Stimulated activated naive CD8-positive, alpha-beta T cell treated with anti-CD3 and anti-CD28 coated beads, Interleukin-15, Interleukin-2, amounts not matched to agents 100 ng/mL and 50 ng/mL, for 24 hours (primary cell): ENCODE data around the gene LRCH3.

Experiments
- H3K27ac Mint-ChIP-seq: one replicate; pipeline ENCODE4 v1.8.0; 2021; ENCODE audit warnings: mild to moderate bottlenecking, mixed read lengths
- H3K27me3 Mint-ChIP-seq: one replicate; pipeline ENCODE4 v1.8.0; 2021; ENCODE audit warnings: mixed read lengths
- H3K36me3 Mint-ChIP-seq: one replicate; pipeline ENCODE4 v1.8.0; 2021; ENCODE audit warnings: low read depth, mixed read lengths
- H3K4me1 Mint-ChIP-seq: one replicate; pipeline ENCODE4 v1.8.0; 2021; ENCODE audit warnings: low read depth, mixed read lengths
- H3K4me3 Mint-ChIP-seq: one replicate; pipeline ENCODE4 v1.8.0; 2021; ENCODE audit warnings: mild to moderate bottlenecking, mixed read lengths
- H3K9me3 Mint-ChIP-seq: one replicate; pipeline ENCODE4 v1.8.0; 2021; ENCODE audit warnings: mixed read lengths

The LRCH3 gene

DNA sequence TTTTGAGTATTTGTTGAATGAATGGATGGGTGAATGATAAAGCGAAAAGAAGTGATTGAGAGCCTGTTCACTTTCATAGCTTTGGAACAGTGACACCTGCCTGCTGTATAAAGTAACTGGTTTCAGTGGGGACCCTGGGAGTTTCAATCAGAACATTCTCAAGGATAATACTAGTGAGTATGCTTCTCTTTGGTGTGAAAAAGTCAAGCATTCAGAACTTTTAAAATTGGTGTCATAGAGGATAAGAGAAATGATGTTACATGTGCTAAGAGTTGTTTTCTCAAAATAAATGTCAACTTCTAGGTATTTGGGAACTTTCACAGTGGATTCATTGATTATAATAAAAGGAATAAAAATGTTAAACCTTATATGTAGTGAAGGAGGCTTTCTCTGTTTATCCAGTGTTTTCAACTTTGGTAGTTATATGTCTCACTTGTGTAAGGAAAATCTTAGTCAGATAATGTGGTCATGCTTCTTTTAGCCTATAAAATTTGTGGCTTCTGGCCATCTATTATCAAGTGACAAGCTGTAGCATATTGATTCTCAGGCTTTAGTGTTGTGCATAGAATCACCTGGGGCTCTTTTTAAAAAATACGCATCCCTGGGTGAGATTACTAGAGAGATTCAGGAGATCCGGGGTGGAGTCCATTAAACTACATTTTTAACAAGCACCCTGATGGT, 11.9 kb downstream of the LRCH3 start:
- Mint-ChIP-seq H3K27ac (no peak overlapping the region), H3K27me3 (no peaks in the 10 kb centered on the region), H3K36me3 (peaks cover 5% of the 10 kb centered on the region), H3K9me3 (no peaks in the 10 kb centered on the region), H3K4me3 (no peak overlapping the region), H3K4me1 (peaks cover 56% of the 10 kb centered on the region)

DNA sequence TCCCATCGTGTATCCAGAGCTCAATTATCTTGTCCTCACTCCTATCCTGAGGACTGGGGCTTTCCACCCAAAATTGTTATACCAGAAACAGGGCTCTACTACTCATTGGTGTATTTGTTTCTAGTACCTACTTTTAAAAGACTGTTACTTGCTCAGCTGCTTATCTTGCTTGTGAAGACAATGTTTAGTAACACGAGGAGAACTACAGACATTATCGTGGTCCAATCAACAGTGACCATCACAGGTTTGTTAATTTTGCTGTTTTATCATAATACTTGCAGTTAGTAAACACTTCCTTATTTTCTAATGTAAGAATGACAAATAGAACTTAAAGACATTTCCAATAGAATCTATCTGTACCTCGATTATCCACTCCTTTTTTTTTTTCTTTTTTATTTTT, 13.5 kb downstream of the LRCH3 start:
- Mint-ChIP-seq H3K27ac (no peak overlapping the region), H3K27me3 (no peaks in the 10 kb centered on the region), H3K4me3 (no peak overlapping the region), H3K4me1 (peaks cover 57% of the 10 kb centered on the region), H3K9me3 (no peaks in the 10 kb centered on the region), H3K36me3 (peaks cover 5% of the 10 kb centered on the region)

DNA sequence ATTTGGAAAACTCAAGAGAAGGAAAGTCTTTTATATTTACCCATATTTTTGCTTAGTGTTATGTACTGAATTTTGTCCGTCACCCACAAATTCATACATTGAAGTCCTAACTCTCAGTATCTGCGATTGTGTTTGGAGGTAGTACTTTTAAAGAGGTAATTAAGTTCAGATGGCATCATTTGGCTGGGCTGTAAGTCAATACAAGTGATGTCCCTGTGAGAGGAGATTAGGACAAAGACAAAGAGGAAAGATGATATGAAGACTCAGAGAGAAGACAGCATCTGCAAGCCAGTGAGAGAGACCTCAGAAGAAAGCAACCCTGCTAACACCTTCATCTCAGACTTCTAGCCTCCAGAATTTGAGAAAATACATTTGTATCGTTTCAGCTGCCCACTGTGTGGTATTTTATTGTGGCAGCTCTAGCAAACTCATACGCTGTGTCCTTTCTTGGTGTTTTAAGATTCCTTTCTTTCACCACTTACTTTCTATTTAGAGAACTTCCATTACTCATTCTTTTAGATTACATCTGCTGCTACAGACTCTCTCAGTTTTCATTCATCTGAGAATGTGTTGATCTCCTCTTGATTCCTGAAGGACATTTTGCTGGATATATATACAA, 17.0 kb downstream of the LRCH3 start:
- Mint-ChIP-seq H3K27me3 (no peaks in the 10 kb centered on the region), H3K27ac (peak overlapping the region; percentile 57), H3K4me1 (peaks cover 40% of the 10 kb centered on the region), H3K9me3 (no peaks in the 10 kb centered on the region), H3K36me3 (peaks cover 5% of the 10 kb centered on the region), H3K4me3 (no peak overlapping the region)

DNA sequence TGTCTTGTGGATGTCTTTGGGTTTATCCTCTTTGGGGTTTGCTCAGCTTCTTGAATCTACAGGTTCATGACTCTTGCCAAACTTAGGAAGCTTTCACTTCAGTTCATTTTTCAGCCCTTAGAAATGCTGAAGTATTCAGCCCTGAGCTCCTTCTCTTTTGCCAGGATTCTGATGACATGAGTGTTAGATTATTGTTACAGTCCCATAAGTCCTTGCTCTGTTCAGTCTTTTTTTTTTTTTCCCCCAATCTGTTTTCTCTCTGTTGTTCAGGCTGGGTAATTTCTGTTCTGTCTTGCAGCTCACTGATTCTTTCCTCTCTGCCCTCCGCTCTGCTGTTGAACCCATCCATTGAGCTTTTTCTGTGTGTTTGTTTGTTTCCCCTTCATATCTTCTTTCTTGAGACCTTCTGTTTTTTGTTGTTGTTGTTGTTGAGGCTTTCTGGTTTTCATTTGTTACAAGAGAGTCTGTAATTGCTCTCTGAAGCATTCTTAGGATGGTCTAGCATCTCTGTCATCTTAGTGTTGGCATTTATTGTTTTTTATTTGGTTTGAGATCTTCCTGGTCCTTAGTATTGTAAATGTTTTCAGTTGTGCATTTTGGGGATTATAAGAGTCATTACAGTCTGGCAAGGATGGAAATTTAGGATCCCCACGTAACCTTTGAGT, 18.4 kb downstream of the LRCH3 start:
- Mint-ChIP-seq H3K27me3 (no peaks in the 10 kb centered on the region), H3K9me3 (no peaks in the 10 kb centered on the region), H3K4me1 (peaks cover 40% of the 10 kb centered on the region), H3K27ac (peak overlapping the region; percentile 29), H3K36me3 (peaks cover 13% of the 10 kb centered on the region), H3K4me3 (no peak overlapping the region)

DNA sequence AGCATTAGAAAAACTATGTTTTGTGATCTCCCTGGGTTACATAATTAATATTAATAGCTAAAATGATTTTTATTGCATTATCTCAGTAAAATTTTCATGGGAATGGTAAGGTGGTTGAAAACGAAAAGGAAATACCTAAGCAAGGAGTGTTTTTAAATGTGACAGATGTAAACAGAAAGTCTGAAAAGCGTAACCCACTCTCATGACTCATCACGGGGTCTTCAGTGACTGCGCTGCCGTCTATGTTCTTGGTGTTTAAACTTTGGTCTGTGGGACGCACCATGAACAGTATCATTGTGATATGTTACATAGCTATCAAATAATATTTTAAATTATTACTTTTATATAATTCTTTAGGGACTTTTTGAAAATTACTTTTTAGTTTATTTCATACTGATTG, 19.8 kb downstream of the LRCH3 start:
- H3K9me3 Mint-ChIP-seq, result no peaks in the 10 kb centered on the region
- H3K27ac Mint-ChIP-seq, result no peak overlapping the region
- peaks cover 40% of the 10 kb centered on the region for H3K4me1 Mint-ChIP-seq
- H3K36me3 Mint-ChIP-seq, result peaks cover 13% of the 10 kb centered on the region
- no peak overlapping the region for H3K4me3 Mint-ChIP-seq
- H3K27me3 Mint-ChIP-seq, result no peaks in the 10 kb centered on the region

DNA sequence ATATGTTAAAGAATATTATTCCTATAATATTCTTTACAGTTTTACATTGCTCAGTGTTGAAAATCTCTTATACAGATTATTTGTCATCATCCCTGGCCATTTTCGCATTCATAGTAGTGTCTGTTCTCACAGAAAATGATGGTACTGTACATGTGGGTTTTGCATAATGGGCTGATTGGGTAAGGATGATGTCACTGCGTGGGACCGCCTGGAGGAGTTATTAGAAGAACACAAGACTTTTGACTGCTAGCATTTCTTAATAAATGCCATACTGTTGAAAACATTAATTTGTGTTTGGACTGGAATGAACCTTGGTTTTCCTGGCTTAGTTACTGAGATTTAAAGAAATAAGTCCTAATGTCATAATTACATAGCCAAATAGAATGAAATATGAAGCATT, 20.3 kb downstream of the LRCH3 start:
- Mint-ChIP-seq H3K4me3 (no peak overlapping the region), H3K27me3 (no peaks in the 10 kb centered on the region), H3K27ac (no peak overlapping the region), H3K9me3 (no peaks in the 10 kb centered on the region), H3K36me3 (peaks cover 13% of the 10 kb centered on the region), H3K4me1 (peaks cover 40% of the 10 kb centered on the region)

DNA sequence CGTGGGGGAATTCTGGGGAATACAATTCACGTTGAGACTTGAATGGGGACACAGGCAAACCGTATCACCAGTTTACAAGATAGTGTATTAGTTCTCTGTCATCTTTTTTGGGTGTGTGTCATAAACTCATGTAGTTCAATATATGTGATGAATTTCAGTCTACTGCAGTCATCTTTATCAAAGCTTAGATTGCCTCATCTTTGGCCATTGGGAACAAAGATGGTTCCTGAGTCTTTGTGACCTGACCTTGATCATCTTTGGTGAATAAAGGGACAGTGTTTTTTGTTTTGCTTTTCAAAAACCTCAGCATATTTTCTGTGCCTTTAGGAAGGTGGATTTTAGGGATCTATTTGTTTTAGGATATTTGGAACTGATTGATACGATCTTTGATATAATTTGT, 23.3 kb downstream of the LRCH3 start:
- Mint-ChIP-seq H3K4me1 (peaks cover 22% of the 10 kb centered on the region), H3K9me3 (no peaks in the 10 kb centered on the region), H3K27ac (no peak overlapping the region), H3K36me3 (peaks cover 9% of the 10 kb centered on the region), H3K4me3 (no peak overlapping the region), H3K27me3 (no peaks in the 10 kb centered on the region)

DNA sequence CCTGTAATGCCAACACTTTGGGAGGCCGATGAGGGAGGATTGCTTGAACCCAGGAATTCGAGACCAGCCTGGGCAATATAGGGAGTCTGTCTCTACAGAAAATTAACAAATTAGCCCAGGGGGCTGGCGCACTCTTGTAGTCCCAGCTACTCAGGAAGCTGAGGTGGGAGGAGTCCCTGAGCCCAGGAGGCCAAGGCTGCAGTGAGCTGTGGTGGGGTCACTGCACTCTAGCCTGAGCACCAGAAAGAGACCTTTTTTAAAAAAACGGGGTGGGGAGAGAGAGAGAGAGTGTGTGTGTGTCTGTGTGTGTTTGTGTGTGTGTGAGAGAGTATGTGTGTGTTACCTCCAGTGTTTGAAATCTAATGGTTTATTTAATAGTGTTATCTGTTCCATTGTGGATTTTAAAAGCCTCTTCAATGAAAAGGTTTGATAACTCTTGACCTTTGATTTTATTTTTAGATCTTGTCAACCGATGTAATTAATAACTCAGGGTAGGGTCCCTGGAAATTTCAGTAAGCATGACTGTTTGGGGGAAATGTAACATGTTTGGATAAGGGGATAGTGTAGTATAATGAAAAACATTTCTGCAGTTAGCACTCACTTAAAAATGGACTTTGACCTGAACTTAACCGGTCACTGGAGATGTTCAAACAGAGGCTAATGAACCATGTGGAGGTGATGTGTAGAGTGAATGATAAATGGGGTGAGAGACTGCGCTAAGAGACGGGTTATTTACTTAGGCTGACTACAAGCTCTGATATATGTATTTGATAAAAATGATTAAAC, 29.7 kb downstream of the LRCH3 start:
- H3K4me3 Mint-ChIP-seq, result no peak overlapping the region
- H3K27ac Mint-ChIP-seq, result peak overlapping the region; percentile 71
- H3K4me1 Mint-ChIP-seq, result peaks cover 3% of the 10 kb centered on the region
- peaks cover 28% of the 10 kb centered on the region for H3K36me3 Mint-ChIP-seq
- H3K27me3 Mint-ChIP-seq, result no peaks in the 10 kb centered on the region
- no peaks in the 10 kb centered on the region for H3K9me3 Mint-ChIP-seq

DNA sequence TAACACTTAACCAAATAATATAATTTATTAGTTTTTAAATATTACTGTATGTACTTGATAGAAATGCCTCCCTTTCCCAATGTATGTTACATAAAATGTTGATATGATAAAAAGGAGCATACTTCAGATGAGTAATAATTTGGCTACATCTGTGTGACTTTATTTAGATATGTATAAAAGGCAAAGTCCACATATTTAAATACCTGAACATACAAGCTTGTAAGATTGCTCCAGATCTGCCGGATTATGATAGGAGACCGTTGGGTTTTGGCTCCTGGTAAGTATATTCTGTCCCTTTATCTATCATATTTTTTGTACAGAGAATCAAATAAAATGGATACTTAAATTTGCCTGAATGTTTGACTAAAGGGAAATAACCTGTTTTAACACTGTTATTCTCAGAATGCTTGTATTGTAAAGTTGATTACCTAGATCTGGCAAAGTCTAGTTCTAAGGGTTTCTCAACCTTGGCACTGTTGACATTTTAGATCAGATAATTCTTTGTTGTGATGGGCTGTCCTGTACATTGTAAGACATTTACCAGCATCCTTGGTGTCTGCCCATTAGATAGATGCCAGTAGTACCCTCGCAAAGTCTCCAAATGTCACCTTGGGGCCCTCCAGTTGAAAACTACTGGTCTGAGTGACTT, 38.5 kb downstream of the LRCH3 start:
- no peak overlapping the region for H3K27ac Mint-ChIP-seq
- no peak overlapping the region for H3K4me3 Mint-ChIP-seq
- H3K36me3 Mint-ChIP-seq, result peaks cover 50% of the 10 kb centered on the region

DNA sequence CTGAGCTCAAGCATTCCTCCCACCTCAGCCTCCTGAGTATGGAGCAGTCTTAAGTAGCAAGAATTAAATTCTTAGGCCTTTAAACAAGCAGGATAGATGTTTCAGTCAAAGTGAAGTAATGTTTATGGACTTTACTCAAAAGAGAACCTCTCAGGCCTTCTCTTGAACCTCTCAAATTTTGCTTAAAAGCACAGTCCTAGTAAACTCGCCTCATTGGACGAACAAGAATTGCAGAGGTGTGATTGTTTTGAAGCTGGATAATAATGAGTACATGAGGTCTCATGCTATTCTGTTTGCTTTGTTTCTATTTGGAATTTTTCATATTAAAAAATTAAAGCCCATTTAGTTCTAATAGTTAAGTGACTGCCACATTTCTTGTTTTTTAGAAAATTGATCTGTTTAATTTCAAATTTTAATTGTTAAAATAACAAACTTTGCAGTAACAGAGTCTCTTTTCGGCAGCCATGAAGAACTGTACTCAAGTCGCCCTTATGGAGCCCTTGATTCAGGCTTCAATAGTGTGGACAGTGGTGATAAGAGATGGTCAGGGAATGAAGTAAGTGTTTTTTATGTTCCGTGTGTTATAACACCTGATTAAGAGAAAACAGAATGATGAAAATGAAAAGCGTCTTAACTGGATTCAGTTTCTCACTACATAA, 39.4 kb downstream of the LRCH3 start:
- Mint-ChIP-seq H3K36me3 (peaks cover 45% of the 10 kb centered on the region), H3K4me3 (no peak overlapping the region), H3K9me3 (no peaks in the 10 kb centered on the region), H3K4me1 (no peaks in the 10 kb centered on the region), H3K27me3 (no peaks in the 10 kb centered on the region), H3K27ac (no peak overlapping the region)

More for the DNA sequence above, 38.5 kb downstream of the LRCH3 start:
- Mint-ChIP-seq H3K4me1 (no peaks in the 10 kb centered on the region), H3K9me3 (no peaks in the 10 kb centered on the region), H3K27me3 (no peaks in the 10 kb centered on the region)

DNA sequence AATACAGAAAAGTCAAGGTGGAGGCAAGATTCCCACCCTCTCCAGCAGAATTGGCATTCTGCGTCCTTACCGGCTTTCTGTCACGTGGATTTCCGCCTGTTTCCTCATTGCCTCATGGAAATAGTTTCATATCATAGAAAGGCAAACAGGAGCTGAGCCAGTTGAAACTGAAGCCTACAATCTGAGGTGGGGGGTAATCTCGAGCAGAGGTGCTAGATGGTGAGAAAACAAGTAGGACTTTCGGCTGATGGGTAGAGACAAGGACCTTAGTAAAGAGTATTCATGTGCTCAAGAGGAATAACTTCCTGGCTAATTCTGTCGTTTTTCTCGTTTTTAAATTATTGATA, 39.9 kb downstream of the LRCH3 start:
- Mint-ChIP-seq H3K4me3 (no peak overlapping the region), H3K4me1 (no peaks in the 10 kb centered on the region), H3K9me3 (no peaks in the 10 kb centered on the region), H3K27me3 (no peaks in the 10 kb centered on the region), H3K27ac (no peak overlapping the region), H3K36me3 (peaks cover 42% of the 10 kb centered on the region)

DNA sequence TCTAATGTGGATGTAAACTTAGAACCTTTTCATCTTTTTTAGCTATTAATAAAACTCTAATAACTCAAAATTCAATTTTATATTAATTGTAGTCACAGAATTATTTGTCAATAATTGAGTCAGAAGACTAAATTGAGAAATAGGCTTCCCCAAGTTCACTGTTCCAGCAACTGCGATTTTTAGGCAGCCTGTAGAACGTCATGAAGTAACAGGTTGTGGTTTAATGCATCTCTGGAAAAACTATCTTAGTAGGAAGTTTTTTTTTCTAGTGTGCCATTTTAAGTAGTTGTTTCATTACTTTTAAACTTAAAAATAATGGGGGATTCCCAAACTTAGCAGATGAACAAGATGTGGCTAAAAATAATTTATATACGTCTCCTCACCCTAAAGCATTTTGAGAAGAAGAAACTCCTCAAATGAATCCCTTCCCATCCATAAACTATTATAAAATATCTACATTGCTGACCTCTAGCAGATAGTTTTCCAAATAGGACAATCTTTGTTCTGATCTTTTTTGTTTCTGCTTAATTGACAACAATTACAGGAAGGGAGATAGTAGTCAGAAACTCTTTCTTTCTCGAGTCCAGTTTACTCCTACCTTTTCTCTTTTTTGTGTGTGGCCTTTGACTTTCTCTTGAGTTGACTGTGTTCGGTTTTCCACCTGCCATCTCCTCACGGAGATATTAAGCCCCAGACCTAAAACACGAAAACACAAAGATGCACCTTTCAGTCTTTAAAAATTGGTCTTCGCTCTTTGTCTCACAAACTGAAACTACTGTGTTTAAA, 43.1 kb downstream of the LRCH3 start:
- H3K36me3 Mint-ChIP-seq, result peaks cover 44% of the 10 kb centered on the region
- no peaks in the 10 kb centered on the region for H3K4me1 Mint-ChIP-seq
- peak overlapping the region; percentile 36 for H3K27ac Mint-ChIP-seq
- H3K27me3 Mint-ChIP-seq, result no peaks in the 10 kb centered on the region
- H3K4me3 Mint-ChIP-seq, result peak overlapping the region; percentile 28
- no peaks in the 10 kb centered on the region for H3K9me3 Mint-ChIP-seq

DNA sequence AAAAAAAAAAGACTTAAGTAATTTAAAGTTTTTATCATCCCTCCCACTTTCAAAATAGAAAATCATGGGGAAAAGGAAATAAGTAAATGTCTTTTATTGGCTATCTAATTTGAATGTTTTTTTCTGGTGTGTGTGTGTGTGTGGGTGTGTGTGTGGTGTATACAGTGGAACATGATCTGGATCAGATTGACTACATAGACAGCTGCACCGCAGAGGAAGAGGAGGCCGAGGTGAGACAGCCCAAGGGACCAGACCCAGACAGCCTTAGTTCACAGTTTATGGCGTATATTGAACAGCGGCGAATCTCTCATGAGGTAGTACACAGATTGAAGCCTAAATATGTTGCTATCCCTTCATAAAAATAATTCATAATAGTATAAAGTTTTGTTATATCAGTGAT, 44.5 kb downstream of the LRCH3 start:
- Mint-ChIP-seq H3K4me3 (no peak overlapping the region), H3K4me1 (no peaks in the 10 kb centered on the region), H3K27ac (no peak overlapping the region), H3K27me3 (no peaks in the 10 kb centered on the region), H3K9me3 (no peaks in the 10 kb centered on the region), H3K36me3 (peaks cover 42% of the 10 kb centered on the region)

DNA sequence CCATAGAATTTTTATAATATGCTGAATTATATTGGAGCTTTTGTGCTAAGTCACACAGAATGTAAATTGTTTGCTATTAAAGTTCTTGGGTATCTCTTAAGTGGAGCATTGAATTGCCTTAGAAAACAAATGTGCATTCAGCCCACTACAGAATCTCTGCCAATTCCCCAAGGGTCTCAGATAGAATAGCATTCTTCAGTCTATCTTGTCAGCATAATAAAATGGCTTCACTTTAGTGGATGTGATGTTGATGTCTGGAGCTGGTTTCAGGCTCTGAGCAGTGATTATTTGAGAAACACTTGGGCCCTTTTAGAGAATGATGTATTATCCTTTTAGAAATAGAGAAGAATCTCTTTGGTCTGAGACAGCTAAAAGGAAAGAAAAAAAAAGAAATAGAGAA, 45.2 kb downstream of the LRCH3 start:
- H3K4me3 Mint-ChIP-seq, result no peak overlapping the region
- H3K27me3 Mint-ChIP-seq, result no peaks in the 10 kb centered on the region
- no peaks in the 10 kb centered on the region for H3K4me1 Mint-ChIP-seq
- no peak overlapping the region for H3K27ac Mint-ChIP-seq
- H3K36me3 Mint-ChIP-seq, result peaks cover 44% of the 10 kb centered on the region
- no peaks in the 10 kb centered on the region for H3K9me3 Mint-ChIP-seq
